H1 (cell line): ENCODE data around the gene ERP44.

Source experiments
- CEBPB ChIP-seq: IDR thresholded peaks from 2 replicates; pipeline ENCODE4 v1.6.1; 2012; ENCODE audit warnings: low read depth, low read length
- CREB1 ChIP-seq: IDR thresholded peaks from 2 replicates; pipeline ENCODE4 v1.6.1; 2012; ENCODE audit warnings: inconsistent platforms
- CTCF ChIP-seq, 3 experiments: IDR thresholded peaks; 1 replicate in 2 of 3; 2 replicates in 1 of 3; pipeline versions ENCODE4 v1.5.1 to v1.6.1; 2011; ENCODE audit warnings: low read length in 3 of 3, mild to moderate bottlenecking in 3 of 3, inconsistent platforms in 2 of 3, low read depth in 1 of 3, moderate library complexity in 1 of 3; ENCODE audit not compliant: insufficient read depth in 1 of 3; ENCODE audit errors: control extremely low read depth in 1 of 3
- EZH2 ChIP-seq: fragments of 200-600 bp; sonication (generic); IDR thresholded peaks from 2 replicates; pipeline ENCODE4 v1.7.1; 2012; ENCODE audit warnings: low read depth, mild to moderate bottlenecking, moderate library complexity, low read length, inconsistent platforms; ENCODE audit not compliant: severe bottlenecking
- KDM1A ChIP-seq: fragments of 200-600, 300-600 bp; sonication (generic); IDR thresholded peaks from 2 replicates; pipeline ENCODE4 v1.7.1; 2016; ENCODE audit warnings: mild to moderate bottlenecking, low read length, borderline replicate concordance
- POLR2A ChIP-seq, 2 experiments: IDR thresholded peaks; 1 replicate in 1 of 2; 2 replicates in 1 of 2; pipeline ENCODE4 v1.6.1; 2011; ENCODE audit warnings: low read depth in 2 of 2, low read length in 2 of 2, mild to moderate bottlenecking in 2 of 2; ENCODE audit errors: control extremely low read depth in 1 of 2
- POU5F1 ChIP-seq: IDR thresholded peaks from 2 replicates; pipeline ENCODE4 v1.6.1; 2011; ENCODE audit warnings: low read depth, mild to moderate bottlenecking, low read length, moderate library complexity
- SIN3A ChIP-seq, 2 experiments: IDR thresholded peaks in 1 of 2; conservative IDR thresholded peaks in 1 of 2; 2 replicates each; pipeline ENCODE4 v1.6.1; 2011 to 2012; ENCODE audit warnings: low read length in 2 of 2, improper control_type of control experiment in 1 of 2, low read depth in 1 of 2, mild to moderate bottlenecking in 1 of 2
- SP1 ChIP-seq: IDR thresholded peaks from 2 replicates; pipeline ENCODE4 v1.6.1; 2011; ENCODE audit warnings: low read depth, low read length
- SP2 ChIP-seq: IDR thresholded peaks from 2 replicates; pipeline ENCODE4 v1.6.1; 2012; ENCODE audit warnings: mild to moderate bottlenecking, low read length, inconsistent platforms
- TCF12 ChIP-seq: IDR thresholded peaks from 2 replicates; pipeline ENCODE4 v1.6.1; 2011; ENCODE audit warnings: low read depth, mild to moderate bottlenecking, low read length
- ZNF274 ChIP-seq: IDR thresholded peaks from 2 replicates; pipeline ENCODE4 v1.7.0; 2012; ENCODE audit warnings: low read length, borderline replicate concordance; ENCODE audit errors: extremely low read depth

GRCh38 chr9:100098887-100099721, at the start of gene ERP44, which contains the start of gene INVS:
- peak; percentile 88 to 90; a peak in 3 of 4 replicates for TF ChIP-seq SIN3A (conservative IDR thresholded peaks at IDR 0.05 in 1 of 2, IDR thresholded peaks at IDR 0.05 in 1 of 2; ENCODE audit: low read depth in 1 of 2, low read length in 2 of 2)
- no peak for TF ChIP-seq CTCF (IDR thresholded peaks at IDR 0.05; ENCODE audit: control extremely low read depth in 1 of 3, insufficient read depth in 1 of 3, low read depth in 1 of 3, low read length in 3 of 3)
- peak; percentile 31; the same call in 1 of the 2 replicates for TF ChIP-seq SP1
- no peak for TF ChIP-seq TCF12
- TF ChIP-seq CREB1: peak; percentile 84
- TF ChIP-seq POLR2A (IDR thresholded peaks at IDR 0.05; ENCODE audit: control extremely low read depth in 1 of 2, low read depth in 2 of 2, low read length in 2 of 2): peak; percentile 18 to 83
- no peak for TF ChIP-seq EZH2
- TF ChIP-seq SP2: no peak
- TF ChIP-seq POU5F1: no peak
- TF ChIP-seq CEBPB: no peak
- no peak for TF ChIP-seq ZNF274
- peak; percentile 67; the same call in 1 of the 2 replicates for TF ChIP-seq KDM1A
